GM18858 (cell line): ENCODE results near the gene SGK1.

Experiments used
- ATAC-seq: cut with Tn5 transposase; IDR thresholded peaks from one replicate; pipeline ENCODE4 v1.9.1; 2021; ENCODE audit not compliant: unreplicated experiment

The SGK1 gene

DNA sequence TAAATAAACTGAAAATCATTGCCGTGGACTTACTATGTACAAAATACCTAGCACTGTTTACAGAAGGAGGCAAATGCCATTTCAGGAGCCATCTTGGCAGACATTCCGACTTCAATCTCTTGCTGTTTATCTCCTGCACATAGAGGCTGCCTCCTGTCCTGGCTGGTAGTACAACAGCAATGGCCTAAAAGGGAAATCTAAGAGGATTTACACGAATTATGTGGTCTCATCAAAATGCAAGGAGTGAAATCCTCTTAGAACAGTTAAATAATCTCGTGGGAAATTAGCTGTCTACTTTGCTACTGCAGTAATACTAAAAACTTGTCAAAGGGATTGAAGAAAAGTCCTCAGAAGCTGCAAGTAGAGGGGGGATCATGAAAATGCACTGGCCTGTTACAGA, 183.3 kb downstream of the SGK1 start:
- ATAC-seq: no peak

DNA sequence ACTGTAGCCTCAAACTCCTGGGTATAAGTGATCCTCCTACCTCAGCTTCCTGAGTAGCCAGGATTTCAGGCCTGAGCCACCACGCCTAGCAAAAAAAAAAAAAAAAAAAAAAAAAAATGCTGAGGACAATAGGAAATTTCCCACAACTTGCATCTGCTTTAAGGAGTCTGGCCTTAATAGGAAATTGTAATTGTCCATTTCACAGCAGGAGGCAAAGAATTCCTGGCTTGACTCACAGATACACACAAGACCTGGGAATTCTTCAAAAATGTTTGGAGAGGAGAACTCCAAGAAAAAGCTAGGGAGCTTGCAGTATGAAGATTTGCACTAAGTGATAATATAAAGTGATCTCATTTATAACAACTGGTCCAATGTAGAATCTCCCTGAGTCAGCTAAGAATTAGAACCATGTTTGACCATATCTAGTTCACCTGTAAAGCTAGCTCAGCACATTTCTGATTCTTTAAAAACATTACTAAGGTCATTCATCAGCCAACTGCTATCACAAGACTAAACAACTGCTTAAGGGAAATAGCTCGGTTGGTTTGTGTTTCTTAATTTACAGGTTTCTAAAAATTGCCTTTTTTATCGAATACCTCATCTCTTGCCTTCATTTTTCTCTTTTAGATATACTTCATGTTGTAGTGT, 185.3 kb downstream of the SGK1 start:
- ATAC-seq: no peak

DNA sequence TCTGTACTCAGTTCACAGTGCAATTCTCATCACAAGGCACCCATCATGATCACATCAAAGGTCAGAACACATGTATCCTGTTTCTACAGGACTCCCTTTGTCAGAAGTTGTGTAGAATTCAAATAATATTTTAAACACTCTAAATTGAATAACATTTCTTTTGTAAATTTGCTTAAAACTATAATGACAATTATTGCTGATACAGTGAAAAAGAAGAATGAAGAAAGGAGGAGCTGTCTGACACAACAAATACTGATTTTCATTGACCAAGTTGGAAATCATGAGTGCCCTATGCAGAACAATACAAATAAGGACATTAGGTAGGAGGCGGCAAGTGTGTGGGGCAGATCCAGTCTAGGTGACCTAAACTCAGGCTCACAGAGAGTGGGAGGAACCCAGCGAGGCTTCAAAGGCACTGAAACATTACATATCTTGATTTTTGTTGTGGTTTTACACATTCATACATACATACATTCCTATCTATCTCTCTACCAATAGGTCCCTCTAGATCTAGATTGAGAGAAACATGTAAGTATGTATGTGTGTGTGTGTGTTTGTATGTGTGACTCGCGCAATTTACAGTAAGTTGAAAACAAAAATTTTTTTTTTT, 186.3 kb downstream of the SGK1 start:
- ATAC-seq: no peak

DNA sequence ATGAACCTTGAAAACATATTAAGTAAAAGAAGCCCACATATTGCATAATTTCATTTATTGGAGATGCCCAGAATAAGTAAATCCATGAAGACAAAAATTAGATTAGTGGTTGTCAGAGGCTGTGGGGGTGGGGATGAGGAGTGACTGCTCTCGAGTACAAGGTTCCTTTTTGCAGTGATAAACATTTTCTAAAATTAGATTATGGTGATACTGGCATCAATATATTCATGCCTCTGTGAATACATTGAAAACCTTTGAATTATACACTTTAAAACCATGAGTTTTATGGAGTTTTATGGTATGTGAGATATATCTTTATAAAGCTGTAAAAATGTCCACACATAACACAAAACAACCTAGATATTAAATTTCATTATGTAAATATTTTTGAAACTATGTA, 189.8 kb downstream of the SGK1 start:
- ATAC-seq: no peak

DNA sequence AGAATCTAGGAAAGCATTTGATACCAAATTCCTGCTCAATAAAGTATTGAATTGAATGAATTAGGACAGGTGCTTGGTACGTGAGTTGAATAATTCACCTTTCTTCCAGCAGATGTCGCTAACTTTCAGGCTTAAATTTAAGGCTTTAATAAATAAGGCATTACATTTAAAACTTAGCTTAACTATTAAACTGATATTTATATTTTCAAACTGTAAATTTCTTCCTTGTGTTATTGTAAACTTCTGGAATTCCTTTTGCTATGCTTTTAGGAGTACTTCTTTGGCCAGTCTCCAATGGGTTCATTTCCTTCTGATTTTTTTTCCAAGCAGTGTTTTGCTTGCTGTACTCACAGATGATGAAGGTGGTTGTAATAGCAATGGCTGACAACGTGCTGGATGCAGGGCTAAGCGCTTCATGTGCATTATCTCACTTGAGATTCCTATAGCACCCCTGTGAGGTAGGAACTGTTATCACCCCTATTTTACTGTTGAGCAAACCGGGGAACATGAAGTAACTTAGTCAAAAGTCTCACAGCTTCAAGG, 194.2 kb downstream of the SGK1 start:
- no peak for ATAC-seq

DNA sequence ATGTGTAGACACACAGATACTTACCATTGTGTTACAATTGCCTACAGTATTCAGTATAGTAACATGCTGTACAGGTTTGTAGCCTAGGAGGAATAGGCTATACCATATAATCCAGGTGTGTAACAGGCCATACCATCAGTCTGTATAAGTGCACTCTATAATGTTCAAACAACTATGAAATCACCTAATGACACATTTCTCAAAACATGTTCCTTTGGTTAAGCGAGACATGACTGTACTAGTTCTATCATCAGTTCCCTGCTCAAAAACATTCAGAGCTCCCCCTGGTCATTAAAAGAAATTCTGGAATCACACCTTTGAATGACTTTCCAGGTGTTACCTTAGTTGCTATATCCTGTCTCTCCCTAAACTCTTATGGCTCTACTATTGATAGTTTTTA, 195.1 kb downstream of the SGK1 start:
- ATAC-seq: no peak

DNA sequence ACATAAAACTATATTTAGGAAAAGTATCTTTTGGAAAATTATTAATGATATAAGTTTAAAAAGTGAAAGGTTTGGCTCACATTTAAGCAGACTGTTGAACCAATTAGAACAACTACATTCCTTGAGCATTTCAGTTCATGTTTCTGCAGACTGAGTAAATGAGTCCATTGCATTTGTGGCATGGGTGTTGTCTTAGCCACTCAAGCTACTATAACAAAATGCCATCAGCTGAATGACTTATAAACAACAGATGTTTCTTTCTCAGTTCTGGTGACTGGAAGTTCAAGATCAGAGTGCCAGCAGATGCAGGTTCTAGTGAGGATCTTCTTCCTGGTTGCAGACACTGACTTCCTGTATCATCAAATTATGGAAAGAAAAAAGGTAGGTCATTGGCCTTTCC, 198.4 kb downstream of the SGK1 start:
- no peak for ATAC-seq
